A549 (cell line): ENCODE results near the gene CXXC5.

Experiments used
- ESRRA ChIP-seq: fragments of 150-350 bp; IDR thresholded peaks from 2 replicates; pipeline ENCODE4 v1.6.1; 2014; ENCODE audit warnings: mild to moderate bottlenecking, low read length, borderline replicate concordance
- JUNB ChIP-seq: fragments of >200 bp; sonication (Bioruptor Twin); formaldehyde crosslinking; IDR thresholded peaks from 2 replicates; pipeline ENCODE4 v1.6.1; 2016
- TF ChIP-seq, protein P1 (sequence below): IDR thresholded peaks from 2 replicates; pipeline ENCODE4 v1.6.1; 2012

DNA sequence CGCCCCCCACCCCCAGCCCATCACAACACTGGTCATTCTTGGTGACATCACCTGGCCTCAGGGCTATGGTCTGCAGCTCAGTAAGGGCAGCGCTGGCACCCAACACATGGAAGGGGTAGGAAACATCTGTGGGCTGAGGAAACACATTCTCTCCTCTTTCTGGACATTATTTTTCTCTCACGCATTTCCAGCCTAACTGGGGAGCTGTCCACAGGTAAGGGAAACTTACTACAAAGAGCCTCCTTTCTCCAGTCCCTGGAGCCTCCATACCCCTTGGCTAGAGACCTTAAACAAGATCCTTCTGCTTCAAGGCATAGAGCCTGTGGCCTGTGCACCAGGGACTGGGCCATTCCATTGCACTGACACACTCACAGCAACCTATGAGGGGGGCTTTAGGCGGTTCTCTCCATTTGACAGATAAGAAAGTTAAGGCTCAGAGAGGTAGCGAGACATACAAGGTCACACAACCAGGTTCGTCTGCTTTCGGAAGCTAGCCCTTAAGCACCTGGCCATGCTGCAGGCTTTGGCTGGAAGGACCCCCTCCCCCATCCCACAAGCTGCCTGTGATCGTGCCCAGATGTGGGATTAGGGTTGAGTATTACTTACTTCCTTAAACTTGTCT lies 40.7 kb downstream of the CXXC5 start:
- TF ChIP-seq ESRRA = no peak
- TF ChIP-seq, protein P1, sequence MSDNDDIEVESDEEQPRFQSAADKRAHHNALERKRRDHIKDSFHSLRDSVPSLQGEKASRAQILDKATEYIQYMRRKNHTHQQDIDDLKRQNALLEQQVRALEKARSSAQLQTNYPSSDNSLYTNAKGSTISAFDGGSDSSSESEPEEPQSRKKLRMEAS = no peak
- TF ChIP-seq JUNB = no peak
